GM23338 (cell line): ENCODE results near the gene NPEPL1.

ENCODE experiments used
- EZH2 ChIP-seq: fragments of 200-600 bp; sonication (generic); IDR thresholded peaks from one replicate; pipeline ENCODE4 v1.8.0; 2017; ENCODE audit warnings: antibody characterized with exemption, mild to moderate bottlenecking, low read depth; ENCODE audit not compliant: unreplicated experiment
- EZH2phosphoT487 ChIP-seq: fragments of 200-600 bp; sonication (generic); IDR thresholded peaks from one replicate; pipeline ENCODE4 v1.8.1; 2018; ENCODE audit warnings: antibody characterized with exemption; ENCODE audit not compliant: unreplicated experiment
- NANOG ChIP-seq: IDR thresholded peaks from 2 replicates; pipeline ENCODE4 v1.6.1; 2016; ENCODE audit warnings: antibody characterized with exemption, borderline replicate concordance
- POLR2AphosphoS5 ChIP-seq: IDR thresholded peaks from 2 replicates; pipeline ENCODE4 v1.6.1; 2016; ENCODE audit warnings: antibody characterized with exemption, low read depth
- TF ChIP-seq, protein P1 (sequence below), 2 experiments: fragments of 200-600 bp in 1 of 2; sonication (generic) in 1 of 2; conservative IDR thresholded peaks; 2 replicates each; pipeline versions ENCODE4 v1.5.1 to v1.6.1; 2016 to 2017; ENCODE audit warnings: antibody characterized with exemption in 2 of 2, low read depth in 2 of 2, mild to moderate bottlenecking in 2 of 2, moderate library complexity in 1 of 2
- TF ChIP-seq, protein P2 (sequence below): IDR thresholded peaks from one replicate; pipeline ENCODE4 v1.6.1; 2018; ENCODE audit warnings: antibody characterized with exemption; ENCODE audit not compliant: unreplicated experiment

DNA sequence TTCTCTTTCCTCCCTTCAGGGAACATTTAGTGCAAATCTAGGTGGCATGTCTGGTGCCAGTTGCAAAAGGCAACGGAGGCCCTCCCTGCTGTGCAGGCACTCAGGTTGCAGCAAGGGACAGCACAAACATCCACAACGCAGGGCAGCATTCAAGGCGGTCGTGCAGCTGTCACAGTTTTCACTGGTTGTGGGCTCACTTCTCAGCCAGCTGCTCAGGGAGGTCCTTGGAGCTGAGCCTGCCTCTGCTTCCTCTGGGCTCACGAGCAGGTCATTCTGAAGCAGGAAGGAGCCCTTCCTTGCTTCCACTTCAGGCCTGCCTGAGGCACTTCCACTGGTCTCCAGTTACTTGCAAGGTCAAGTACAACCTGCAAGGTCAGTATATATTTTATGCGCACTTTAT, 3.8 kb upstream of the NPEPL1 start:
- TF ChIP-seq, protein P1, sequence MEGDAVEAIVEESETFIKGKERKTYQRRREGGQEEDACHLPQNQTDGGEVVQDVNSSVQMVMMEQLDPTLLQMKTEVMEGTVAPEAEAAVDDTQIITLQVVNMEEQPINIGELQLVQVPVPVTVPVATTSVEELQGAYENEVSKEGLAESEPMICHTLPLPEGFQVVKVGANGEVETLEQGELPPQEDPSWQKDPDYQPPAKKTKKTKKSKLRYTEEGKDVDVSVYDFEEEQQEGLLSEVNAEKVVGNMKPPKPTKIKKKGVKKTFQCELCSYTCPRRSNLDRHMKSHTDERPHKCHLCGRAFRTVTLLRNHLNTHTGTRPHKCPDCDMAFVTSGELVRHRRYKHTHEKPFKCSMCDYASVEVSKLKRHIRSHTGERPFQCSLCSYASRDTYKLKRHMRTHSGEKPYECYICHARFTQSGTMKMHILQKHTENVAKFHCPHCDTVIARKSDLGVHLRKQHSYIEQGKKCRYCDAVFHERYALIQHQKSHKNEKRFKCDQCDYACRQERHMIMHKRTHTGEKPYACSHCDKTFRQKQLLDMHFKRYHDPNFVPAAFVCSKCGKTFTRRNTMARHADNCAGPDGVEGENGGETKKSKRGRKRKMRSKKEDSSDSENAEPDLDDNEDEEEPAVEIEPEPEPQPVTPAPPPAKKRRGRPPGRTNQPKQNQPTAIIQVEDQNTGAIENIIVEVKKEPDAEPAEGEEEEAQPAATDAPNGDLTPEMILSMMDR (conservative IDR thresholded peaks at IDR 0.05; ENCODE audit: low read depth in 2 of 2): no peak
- TF ChIP-seq EZH2 (no peak), EZH2phosphoT487 (no peak), POLR2AphosphoS5 (no peak), NANOG (no peak)
- TF ChIP-seq, protein P2, sequence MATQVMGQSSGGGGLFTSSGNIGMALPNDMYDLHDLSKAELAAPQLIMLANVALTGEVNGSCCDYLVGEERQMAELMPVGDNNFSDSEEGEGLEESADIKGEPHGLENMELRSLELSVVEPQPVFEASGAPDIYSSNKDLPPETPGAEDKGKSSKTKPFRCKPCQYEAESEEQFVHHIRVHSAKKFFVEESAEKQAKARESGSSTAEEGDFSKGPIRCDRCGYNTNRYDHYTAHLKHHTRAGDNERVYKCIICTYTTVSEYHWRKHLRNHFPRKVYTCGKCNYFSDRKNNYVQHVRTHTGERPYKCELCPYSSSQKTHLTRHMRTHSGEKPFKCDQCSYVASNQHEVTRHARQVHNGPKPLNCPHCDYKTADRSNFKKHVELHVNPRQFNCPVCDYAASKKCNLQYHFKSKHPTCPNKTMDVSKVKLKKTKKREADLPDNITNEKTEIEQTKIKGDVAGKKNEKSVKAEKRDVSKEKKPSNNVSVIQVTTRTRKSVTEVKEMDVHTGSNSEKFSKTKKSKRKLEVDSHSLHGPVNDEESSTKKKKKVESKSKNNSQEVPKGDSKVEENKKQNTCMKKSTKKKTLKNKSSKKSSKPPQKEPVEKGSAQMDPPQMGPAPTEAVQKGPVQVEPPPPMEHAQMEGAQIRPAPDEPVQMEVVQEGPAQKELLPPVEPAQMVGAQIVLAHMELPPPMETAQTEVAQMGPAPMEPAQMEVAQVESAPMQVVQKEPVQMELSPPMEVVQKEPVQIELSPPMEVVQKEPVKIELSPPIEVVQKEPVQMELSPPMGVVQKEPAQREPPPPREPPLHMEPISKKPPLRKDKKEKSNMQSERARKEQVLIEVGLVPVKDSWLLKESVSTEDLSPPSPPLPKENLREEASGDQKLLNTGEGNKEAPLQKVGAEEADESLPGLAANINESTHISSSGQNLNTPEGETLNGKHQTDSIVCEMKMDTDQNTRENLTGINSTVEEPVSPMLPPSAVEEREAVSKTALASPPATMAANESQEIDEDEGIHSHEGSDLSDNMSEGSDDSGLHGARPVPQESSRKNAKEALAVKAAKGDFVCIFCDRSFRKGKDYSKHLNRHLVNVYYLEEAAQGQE: no peak
